OCI-LY7 (cell line): ENCODE data around the gene ZNF282. TPM values are rescaled to one million over a fixed set of nuclear protein-coding genes. Genes with fewer than 3 reads are reported as not detected.
A peak's percentile ranks its signal among the peaks of the same experiment; 100 is the strongest.
"Not testable (repeated sequence)": the region's sequence is repeated elsewhere in the genome, so short reads cannot be mapped to it uniquely, and the experiment has no call there.

Experiments used
- BruUV-seq: library from RNA; stranded (reverse); fragments of 400-500 nt; replicated peaks from 2 replicates; lab custom pipeline; 2021; lab: Mats Ljungman, UMichigan
- CTCF ChIA-PET: fragments of 300-600 bp; sonication (Branson Sonifier 250); formaldehyde crosslinking; loops from one replicate; lab custom pipeline; 2022; ENCODE audit warnings: antibody characterized with exemption; ENCODE audit not compliant: unreplicated experiment; lab: Charles Lee
- POLR2A ChIA-PET: fragments of 300-600 bp; sonication (Branson Sonifier 250); formaldehyde crosslinking; loops from one replicate; lab custom pipeline; 2022; ENCODE audit warnings: antibody characterized with exemption; lab: Charles Lee
- DNase-seq: peaks from one replicate; pipeline ENCODE4 v3.0.0-alpha.2; 2015; ENCODE audit warnings: low spot score
- H2AFZ ChIP-seq: fragments of 200-600 bp; sonication (generic), shearing (Covaris generic); 2 replicates; pipeline ENCODE4 v1.6.1; 2014; ENCODE audit warnings: mild to moderate bottlenecking, antibody characterized with exemption, low read length, moderate library complexity
- H3K27ac ChIP-seq: fragments of 200-600 bp; sonication (generic); 2 replicates; pipeline ENCODE4 v1.5.1; 2014; ENCODE audit warnings: mixed run types, low read depth, mild to moderate bottlenecking, moderate library complexity, low read length, inconsistent platforms; ENCODE audit not compliant: poor library complexity, severe bottlenecking
- H3K36me3 ChIP-seq: fragments of 200-600 bp; sonication (generic); 2 replicates; pipeline ENCODE4 v1.6.1; 2014; ENCODE audit warnings: mild to moderate bottlenecking, antibody characterized with exemption, low read length, moderate library complexity, mixed read lengths; ENCODE audit not compliant: insufficient read depth
- H3K4me1 ChIP-seq: fragments of 200-600 bp; sonication (generic); 2 replicates; pipeline ENCODE4 v1.5.1; 2014; ENCODE audit warnings: mild to moderate bottlenecking, low read length; ENCODE audit not compliant: insufficient read depth, poor library complexity, severe bottlenecking
- H3K4me2 ChIP-seq: fragments of 200-600 bp; sonication (generic); 2 replicates; pipeline ENCODE4 v1.6.1; 2014; ENCODE audit warnings: mild to moderate bottlenecking, low read length
- H3K4me3 ChIP-seq: fragments of 200-600 bp; sonication (generic); 2 replicates; pipeline ENCODE4 v1.5.1; 2014; ENCODE audit warnings: mild to moderate bottlenecking, low read depth, low read length; ENCODE audit not compliant: poor library complexity, severe bottlenecking
- H3K79me2 ChIP-seq: fragments of 200-600 bp; sonication (generic); 2 replicates; pipeline ENCODE4 v1.6.1; 2016; ENCODE audit warnings: low read depth, mild to moderate bottlenecking, low read length, moderate library complexity, mixed read lengths; ENCODE audit not compliant: insufficient read depth
- H3K9me2 ChIP-seq: fragments of 200-600 bp; sonication (generic); 2 replicates; pipeline ENCODE4 v1.6.1; 2016; ENCODE audit warnings: mild to moderate bottlenecking, low read length, mixed read lengths; ENCODE audit not compliant: insufficient read depth
- H3K9me3 ChIP-seq: fragments of 200-600 bp; sonication (generic); 2 replicates; pipeline ENCODE4 v1.6.1; 2014; ENCODE audit warnings: mild to moderate bottlenecking, mixed run types, low read length, mixed read lengths
- H4K20me1 ChIP-seq: fragments of 200-600 bp; sonication (generic); 2 replicates; pipeline ENCODE4 v1.6.1; 2014; ENCODE audit warnings: mild to moderate bottlenecking, antibody characterized with exemption, low read length, moderate library complexity, mixed read lengths; ENCODE audit not compliant: insufficient read depth
- CTCF ChIP-seq: fragments of 200-600 bp; sonication (generic); conservative IDR thresholded peaks from 2 replicates; pipeline ENCODE4 v1.5.1; 2014; ENCODE audit warnings: mild to moderate bottlenecking, antibody characterized with exemption, low read length, moderate library complexity, mixed read lengths
- EZH2phosphoT487 ChIP-seq: fragments of 200-600 bp; sonication (generic); IDR thresholded peaks from 2 replicates; pipeline ENCODE4 v1.6.1; 2018; ENCODE audit warnings: low read depth, borderline replicate concordance, mild to moderate bottlenecking, mixed run types, antibody characterized with exemption, low read length, moderate library complexity, mixed read lengths
- intact Hi-C: fragments of 100-400 bp; cut with micrococcal nuclease; formaldehyde crosslinking; loops from one replicate; pipeline ENCODE4 v1.10.0; 2022; ENCODE audit not compliant: unreplicated experiment
- total RNA-seq, 2 experiments: library from RNA; depleted of rRNA in 1 of 2; stranded (reverse); fragments of >200 nt in 1 of 2; shearing (Covaris generic) in 1 of 2; gene quantifications; 2 replicates each; pipeline ENCODE4 v1.2.3, GENCODE V29; 2014 to 2022

Gene ZNF282
- total RNA-seq, 2 experiments from 2014 or later = 15.4 to 26.6 TPM

DNA sequence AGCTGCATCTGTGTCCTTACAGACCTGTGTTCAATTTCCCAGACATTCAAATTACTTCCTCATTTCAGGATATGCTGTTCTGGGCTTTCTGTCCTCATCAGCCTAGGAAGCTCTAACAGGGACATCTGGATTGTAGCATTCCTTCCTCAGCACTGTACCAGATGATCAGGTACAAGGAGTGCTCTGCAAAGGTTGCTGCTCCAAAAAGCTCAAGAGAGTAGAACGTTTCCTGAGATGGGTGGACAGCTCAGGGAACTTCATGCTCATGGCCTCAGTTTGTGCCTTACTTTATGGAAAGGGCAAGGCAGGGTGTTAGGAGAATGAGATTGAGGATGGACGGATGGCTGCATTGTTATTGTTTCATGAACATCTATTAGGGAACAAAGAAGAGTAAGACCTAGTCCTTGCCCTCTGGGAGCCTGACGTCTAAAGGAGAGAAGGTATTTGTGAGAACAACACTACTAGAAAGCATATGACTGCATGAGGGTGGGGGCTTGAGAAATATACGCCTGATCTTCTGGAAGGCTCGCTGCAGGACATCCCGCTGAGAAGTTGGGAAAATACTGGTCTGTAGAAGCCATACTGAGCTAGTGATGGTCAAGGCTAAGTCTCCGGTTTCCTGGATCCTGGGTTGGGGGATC, 33.6 kb downstream of the ZNF282 start:
- TF ChIP-seq CTCF (no peak), EZH2phosphoT487 (no peak)
- no peak for DNase-seq
- Histone ChIP-seq H3K79me2 (no peaks in the 10 kb centered on the region), H3K9me2 (no peaks in the 10 kb centered on the region), H3K4me1 (no peaks in the 10 kb centered on the region), H3K4me2 (no peak overlapping the region), H2AFZ (no peak overlapping the region), H3K27ac (no peak overlapping the region), H3K9me3 (no peaks in the 10 kb centered on the region), H3K4me3 (no peak overlapping the region), H3K36me3 (peaks cover 6% of the 10 kb centered on the region; the same call in 1 of the 2 replicates), H4K20me1 (no peaks in the 10 kb centered on the region)
- POLR2A ChIA-PET = interaction anchor here (0.7 to 1.4 kb wide), 3 partner anchors 33 to 281 kb away, joined by 3 read pairs; partner anchors contain the start of gene ZNF282
- intact Hi-C loops = no loop called here
- CTCF ChIA-PET = no interaction called here
- TSS peak; percentile 57 for BruUV-seq

DNA sequence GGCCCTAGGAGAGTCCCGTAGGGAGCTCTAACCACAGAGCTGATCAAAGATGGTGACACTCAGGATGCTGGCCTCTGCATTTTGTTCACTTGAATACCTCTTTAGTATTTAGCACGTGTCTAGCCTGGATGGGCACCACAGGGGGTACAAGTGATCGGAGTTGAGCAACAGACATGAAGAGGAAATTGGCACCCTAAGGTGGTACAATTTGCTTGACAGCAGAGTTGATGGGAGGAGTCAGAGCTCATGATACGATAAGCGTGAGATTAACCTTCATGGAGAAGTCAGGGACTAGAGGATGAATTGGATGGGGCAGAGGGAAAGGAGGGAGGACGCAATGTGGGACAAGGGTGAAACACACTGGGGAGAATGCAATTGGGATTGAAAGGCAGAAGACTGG, 34.2 kb downstream of the ZNF282 start:
- no peak overlapping the region for H3K27ac ChIP-seq
- POLR2A ChIA-PET = interaction anchor here (1.4 kb wide), 1 partner anchor 34 kb away, joined by 3 read pairs; the partner anchor contains the start of gene ZNF282
- no peak overlapping the region for H3K4me2 ChIP-seq
- no peak overlapping the region for H2AFZ ChIP-seq
- H3K4me1 ChIP-seq = no peaks in the 10 kb centered on the region
- no peaks in the 10 kb centered on the region for H4K20me1 ChIP-seq
- no peak overlapping the region for H3K4me3 ChIP-seq
- no peaks in the 10 kb centered on the region for H3K79me2 ChIP-seq
- BruUV-seq = no TSS peak
- H3K9me3 ChIP-seq = no peaks in the 10 kb centered on the region
- peaks cover 5% of the 10 kb centered on the region; the same call in 1 of the 2 replicates for H3K36me3 ChIP-seq
- TF ChIP-seq EZH2phosphoT487 (no peak), CTCF (no peak)
- no peaks in the 10 kb centered on the region for H3K9me2 ChIP-seq
- intact Hi-C loops = no loop called here
- CTCF ChIA-PET = no interaction called here
- no peak for DNase-seq

- ChIA-PET POLR2A (interaction anchor here (0.6 to 1.8 kb wide), 2 partner anchors 19 to 36 kb away, joined by 4 read pairs; no protein-coding TSS in a partner anchor), CTCF (no interaction called here)
- Histone ChIP-seq H3K27ac (no peak overlapping the region), H3K9me3 (no peaks in the 10 kb centered on the region), H3K36me3 (no peaks in the 10 kb centered on the region), H3K79me2 (no peaks in the 10 kb centered on the region), H3K9me2 (no peaks in the 10 kb centered on the region), H3K4me1 (no peaks in the 10 kb centered on the region), H3K4me3 (no peak overlapping the region), H4K20me1 (no peaks in the 10 kb centered on the region), H3K4me2 (no peak overlapping the region), H2AFZ (no peak overlapping the region)
- no peak for DNase-seq
- no TSS peak for BruUV-seq
- intact Hi-C loops = no loop called here
- TF ChIP-seq CTCF (no peak), EZH2phosphoT487 (no peak)
Observed at GRCh38 chr7:149232362-149232761, 37.0 kb downstream of the ZNF282 start.

DNA sequence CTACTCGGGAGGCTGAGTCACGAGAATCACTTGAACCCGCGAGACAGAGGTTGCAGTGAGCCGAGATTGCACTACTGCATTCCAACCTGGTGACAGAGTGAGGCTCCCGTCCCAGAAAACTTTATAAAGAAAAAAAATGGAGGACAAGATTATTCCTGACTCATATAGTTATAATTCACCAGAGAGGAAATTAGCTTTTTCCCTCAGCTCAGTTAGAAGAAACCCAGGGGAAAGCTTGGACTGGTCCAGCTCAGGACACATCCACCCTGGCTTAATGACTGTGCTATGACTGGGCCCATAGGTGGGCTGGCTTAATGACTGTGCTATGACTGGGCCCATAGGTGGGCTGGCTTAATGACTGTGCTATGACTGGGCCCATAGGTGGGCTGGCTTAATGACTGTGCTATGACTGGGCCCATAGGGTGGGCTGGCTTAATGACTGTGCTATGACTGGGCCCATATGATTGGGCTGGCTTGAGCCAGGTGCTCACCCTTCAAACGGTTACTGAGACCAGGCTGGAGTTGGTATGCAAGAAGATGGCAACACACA, 38.4 kb downstream of the ZNF282 start:
- DNase-seq, H3K79me2 ChIP-seq, POLR2A ChIA-PET, CTCF ChIA-PET, intact Hi-C loops, H3K9me2 ChIP-seq, H3K4me1 ChIP-seq, H3K4me2 ChIP-seq, H3K9me3 ChIP-seq, H3K36me3 ChIP-seq, H3K27ac ChIP-seq, BruUV-seq, H3K4me3 ChIP-seq, H2AFZ ChIP-seq, H4K20me1 ChIP-seq: not testable (repeated sequence)
